SU-DHL-6 (cell line): ENCODE results near the gene TTBK1.

Source experiments
- CTCF ChIP-seq: fragments of 200-600 bp; sonication (generic); IDR thresholded peaks from one replicate; pipeline ENCODE4 v1.5.1; 2017; ENCODE audit warnings: antibody characterized with exemption, mild to moderate bottlenecking, low read length, moderate library complexity; ENCODE audit not compliant: insufficient read depth, poor library complexity, severe bottlenecking
- EZH2phosphoT487 ChIP-seq: fragments of 200-600 bp; sonication (generic), shearing (Covaris generic); conservative IDR thresholded peaks from 2 replicates; pipeline ENCODE4 v1.6.1; 2018; ENCODE audit warnings: mild to moderate bottlenecking, antibody characterized with exemption, low read length, moderate library complexity, mixed read lengths

GRCh38 chr6:43310134-43310533, 66.9 kb downstream of the TTBK1 start:
- TF ChIP-seq CTCF (no peak), EZH2phosphoT487 (no peak)
